HEK293T (cell line): Measurements from ENCODE around the gene CACNA1S.

Experiments
- ARNT ChIP-seq: fragments of 450-650 bp; IDR thresholded peaks from 2 replicates; pipeline ENCODE4 v1.6.1; 2017; ENCODE audit warnings: mild to moderate bottlenecking
- BHLHE40 ChIP-seq: fragments of 450-650 bp; IDR thresholded peaks from 2 replicates; pipeline ENCODE4 v1.6.1; 2016; ENCODE audit warnings: mild to moderate bottlenecking, moderate library complexity, borderline replicate concordance
- ELF4 ChIP-seq: fragments of 450-650 bp; IDR thresholded peaks from 2 replicates; pipeline ENCODE4 v1.6.1; 2017; ENCODE audit warnings: antibody characterized with exemption
- FOXA1 ChIP-seq: fragments of 450-650 bp; IDR thresholded peaks from 2 replicates; pipeline ENCODE4 v1.6.1; 2016; ENCODE audit warnings: mild to moderate bottlenecking
- FOXK2 ChIP-seq: fragments of 450-650 bp; IDR thresholded peaks from 2 replicates; pipeline ENCODE4 v1.6.1; 2016; ENCODE audit warnings: mild to moderate bottlenecking
- FOXM1 ChIP-seq: fragments of 450-650 bp; IDR thresholded peaks from 2 replicates; pipeline ENCODE4 v1.6.1; 2017; ENCODE audit warnings: mild to moderate bottlenecking, borderline replicate concordance
- L3MBTL2 ChIP-seq: fragments of 450-650 bp; conservative IDR thresholded peaks from 2 replicates; pipeline ENCODE4 v1.6.1; 2016; ENCODE audit warnings: mild to moderate bottlenecking
- SP1 ChIP-seq: fragments of 450-650 bp; IDR thresholded peaks from 2 replicates; pipeline ENCODE4 v1.6.1; 2017
- SUZ12 ChIP-seq: fragments of 450-650 bp; IDR thresholded peaks from 2 replicates; pipeline ENCODE4 v1.6.1; 2016; ENCODE audit warnings: mild to moderate bottlenecking

DNA sequence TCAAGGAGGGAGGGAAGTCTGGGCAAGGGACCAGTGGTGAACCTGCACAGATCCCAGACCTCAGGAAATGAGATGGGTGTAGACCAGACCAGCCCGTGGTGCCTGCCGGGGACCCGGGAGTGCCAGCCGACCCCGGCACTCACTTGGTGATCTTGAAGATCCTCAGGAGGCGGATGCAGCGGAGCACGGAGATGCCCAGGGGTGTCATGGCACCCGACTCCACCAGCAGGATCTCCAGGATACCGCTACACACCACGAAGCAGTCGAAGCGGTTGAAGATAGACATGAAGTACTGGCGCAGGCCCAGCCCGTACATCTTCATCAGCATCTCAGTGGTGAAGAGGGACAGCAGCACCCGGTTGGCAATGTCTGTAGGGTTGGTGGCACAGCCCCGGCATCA is 34.5 kb downstream of the CACNA1S start:
- no peak for TF ChIP-seq SUZ12
- no peak for TF ChIP-seq ELF4
- TF ChIP-seq SP1 = no peak
- TF ChIP-seq FOXK2 = no peak
- TF ChIP-seq ARNT = no peak
- no peak for TF ChIP-seq FOXM1
- no peak for TF ChIP-seq L3MBTL2
- TF ChIP-seq BHLHE40 = no peak
- no peak for TF ChIP-seq FOXA1
